Gastroesophageal sphincter (tissue), 4 donors: ENCODE measurements around the gene IDUA. TPM values are rescaled to one million over a fixed set of nuclear protein-coding genes. Genes with fewer than 3 reads are reported as not detected.
A peak's percentile ranks its signal among the peaks of the same experiment; 100 is the strongest.

Experiments
- ATAC-seq: fragments of 150-250 bp; one replicate; pipeline ENCODE4 v1.9.1; 2016; ENCODE audit warnings: mild to moderate bottlenecking, moderate library complexity
- H3K27ac ChIP-seq, 4 donors: fragments of 200-600 bp; sonication (generic) in 3 of 4; 1 replicate in 3 of 4; 2 replicates in 1 of 4; pipeline ENCODE4 v1.5.1; 2016 to 2019
- H3K27me3 ChIP-seq: fragments of 200-600 bp; sonication (generic); one replicate; pipeline ENCODE4 v1.5.1; 2019
- H3K36me3 ChIP-seq, 2 donors: fragments of 200-600 bp; sonication (generic); one replicate each; pipeline ENCODE4 v1.5.1; 2019; ENCODE audit warnings: control low read depth in 1 of 2
- H3K4me1 ChIP-seq, 3 donors: fragments of 200-600 bp; sonication (generic); 1 replicate in 2 of 3; 2 replicates in 1 of 3; pipeline ENCODE4 v1.5.1; 2016 to 2019; ENCODE audit warnings: control low read depth in 2 of 3
- H3K4me3 ChIP-seq, 2 donors: fragments of 200-600 bp; sonication (generic); one replicate each; pipeline ENCODE4 v1.5.1; 2019; ENCODE audit warnings: mild to moderate bottlenecking in 1 of 2, moderate library complexity in 1 of 2
- H3K9me3 ChIP-seq, 3 donors: fragments of 200-600 bp; sonication (generic); one replicate each; pipeline ENCODE4 v1.5.1; 2017 to 2019; ENCODE audit warnings: control low read depth in 2 of 3
- EP300 ChIP-seq: sonication (generic); formaldehyde crosslinking; IDR thresholded peaks from one replicate; pipeline ENCODE4 v1.6.1; 2017; ENCODE audit warnings: antibody characterized with exemption, mild to moderate bottlenecking
- POLR2A ChIP-seq, 2 donors: fragments of 450-650 bp; IDR thresholded peaks; one replicate each; pipeline ENCODE4 v1.6.1; 2017; ENCODE audit warnings: antibody characterized with exemption in 2 of 2, mild to moderate bottlenecking in 2 of 2, moderate library complexity in 1 of 2
- POLR2AphosphoS5 ChIP-seq: sonication (generic); formaldehyde crosslinking; IDR thresholded peaks from one replicate; pipeline ENCODE4 v1.6.1; 2017; ENCODE audit warnings: antibody characterized with exemption
- WGBS, 2 donors: methylation state at CpG; one replicate each; pipeline ENCODE4 v1.1.5; 2018; ENCODE audit warnings: low coverage in 1 of 2; 5-methylcytosine and 5-hydroxymethylcytosine counted together
- total RNA-seq, 4 donors: library from RNA; depleted of rRNA; stranded (reverse); fragments of >200 nt; gene quantifications; one replicate each; pipeline ENCODE4 v1.1.0, GENCODE V29; 2016
- TF ChIP-seq, protein P1 (sequence below), 4 experiments: fragments of 200-600 bp in 2 of 4; fragments of 450-650 bp in 2 of 4; sonication (generic) in 1 of 4; IDR thresholded peaks; one replicate each; pipeline ENCODE4 v1.5.1; 2017 to 2019; ENCODE audit warnings: antibody characterized with exemption in 4 of 4, mild to moderate bottlenecking in 2 of 4, moderate library complexity in 2 of 4

The IDUA gene
- total RNA-seq, 4 donors from 2014 or later: 4.6 to 15.1 (median 12.2) TPM

DNA sequence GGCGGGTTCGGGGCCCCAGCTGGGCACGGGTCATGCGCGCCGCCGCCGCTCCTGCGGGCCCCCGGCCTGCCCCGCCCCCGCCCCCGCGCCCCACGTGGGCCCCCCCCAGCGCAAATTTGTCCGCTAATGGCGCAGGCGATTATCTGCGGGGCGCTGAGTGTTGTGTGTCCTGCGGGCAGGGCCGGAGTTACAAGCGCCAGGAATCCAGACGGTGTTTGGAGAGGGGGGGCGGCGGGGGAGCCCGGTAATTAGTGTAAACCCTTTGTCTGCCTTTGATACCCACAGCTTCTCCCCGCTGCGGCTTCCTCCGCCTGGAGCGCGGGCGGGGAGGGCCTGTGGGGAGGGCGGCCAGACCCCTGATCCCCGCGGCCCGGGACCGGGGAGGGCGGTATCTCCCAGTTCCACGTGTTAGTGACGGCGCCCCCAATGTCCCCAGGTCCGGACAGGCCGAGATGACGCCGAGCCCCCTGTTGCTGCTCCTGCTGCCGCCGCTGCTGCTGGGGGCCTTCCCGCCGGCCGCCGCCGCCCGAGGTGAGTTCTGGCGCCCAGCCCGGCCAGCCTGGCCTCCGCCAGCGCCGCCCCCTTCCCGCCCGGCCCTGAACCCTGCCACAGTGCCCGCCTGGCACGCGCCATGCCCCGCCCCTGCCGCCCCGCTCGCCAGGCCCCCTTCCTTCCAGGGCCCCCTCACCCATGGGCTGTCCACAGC, 25.3 kb downstream of the IDUA start:
- no peak for TF ChIP-seq POLR2AphosphoS5
- TF ChIP-seq, protein P1, sequence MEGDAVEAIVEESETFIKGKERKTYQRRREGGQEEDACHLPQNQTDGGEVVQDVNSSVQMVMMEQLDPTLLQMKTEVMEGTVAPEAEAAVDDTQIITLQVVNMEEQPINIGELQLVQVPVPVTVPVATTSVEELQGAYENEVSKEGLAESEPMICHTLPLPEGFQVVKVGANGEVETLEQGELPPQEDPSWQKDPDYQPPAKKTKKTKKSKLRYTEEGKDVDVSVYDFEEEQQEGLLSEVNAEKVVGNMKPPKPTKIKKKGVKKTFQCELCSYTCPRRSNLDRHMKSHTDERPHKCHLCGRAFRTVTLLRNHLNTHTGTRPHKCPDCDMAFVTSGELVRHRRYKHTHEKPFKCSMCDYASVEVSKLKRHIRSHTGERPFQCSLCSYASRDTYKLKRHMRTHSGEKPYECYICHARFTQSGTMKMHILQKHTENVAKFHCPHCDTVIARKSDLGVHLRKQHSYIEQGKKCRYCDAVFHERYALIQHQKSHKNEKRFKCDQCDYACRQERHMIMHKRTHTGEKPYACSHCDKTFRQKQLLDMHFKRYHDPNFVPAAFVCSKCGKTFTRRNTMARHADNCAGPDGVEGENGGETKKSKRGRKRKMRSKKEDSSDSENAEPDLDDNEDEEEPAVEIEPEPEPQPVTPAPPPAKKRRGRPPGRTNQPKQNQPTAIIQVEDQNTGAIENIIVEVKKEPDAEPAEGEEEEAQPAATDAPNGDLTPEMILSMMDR (IDR thresholded peaks at IDR 0.05): no peak
- no peak for ATAC-seq
- Histone ChIP-seq H3K27me3 (peaks cover 14% of the 10 kb centered on the region), H3K36me3 (no peaks in the 10 kb centered on the region), H3K9me3 (no peaks in the 10 kb centered on the region), H3K4me3 (peak overlapping the region; percentile 52 to 75), H3K27ac (peak overlapping the region in 3 of 4 donors; percentile 14 to 54 (median 17)), H3K4me1 (peaks cover 0 to 61% (median 25%) of the 10 kb centered on the region in 3 donors)
- no CpG with 5 or more reads among the region's 69 CpGs for WGBS, 2 donors

GRCh38 chr4:1013225-1014073, 26.6 kb downstream of the IDUA start:
- Histone ChIP-seq H3K27ac (no peak overlapping the region), H3K9me3 (no peaks in the 10 kb centered on the region), H3K36me3 (no peaks in the 10 kb centered on the region), H3K4me3 (no peak overlapping the region), H3K4me1 (peaks cover 0 to 73% (median 25%) of the 10 kb centered on the region in 3 donors), H3K27me3 (peaks cover 4% of the 10 kb centered on the region)
- 69 to 98% methylated on average over 2 to 6 of the region's 43 CpGs for WGBS, 2 donors
- TF ChIP-seq, protein P1 (IDR thresholded peaks at IDR 0.05): no peak
- TF ChIP-seq POLR2A (IDR thresholded peaks at IDR 0.05) (no peak), EP300 (no peak), POLR2AphosphoS5 (no peak)
- ATAC-seq: no peak

- no peaks in the 10 kb centered on the region for H3K36me3 ChIP-seq
- TF ChIP-seq, protein P1 (IDR thresholded peaks at IDR 0.05): no peak
- TF ChIP-seq POLR2AphosphoS5 (no peak), POLR2A (IDR thresholded peaks at IDR 0.05) (no peak), EP300 (no peak)
- WGBS, 2 donors: 50 to 71% methylated on average over 1 of the region's 36 CpGs
- no peak overlapping the region for H3K4me3 ChIP-seq
- no peak for ATAC-seq
- no peaks in the 10 kb centered on the region for H3K27me3 ChIP-seq
- H3K27ac ChIP-seq: no peak overlapping the region
- H3K9me3 ChIP-seq: no peaks in the 10 kb centered on the region
- H3K4me1 ChIP-seq: peaks cover 0 to 68% (median 18%) of the 10 kb centered on the region in 3 donors
These were observed 27.7 kb downstream of the IDUA start for GRCh38 chr4:1014291-1015167.

- no peak for ATAC-seq
- Histone ChIP-seq H3K4me3 (no peak overlapping the region), H3K27ac (no peak overlapping the region), H3K36me3 (no peaks in the 10 kb centered on the region), H3K27me3 (no peaks in the 10 kb centered on the region), H3K4me1 (peaks cover 0 to 63% (median 15%) of the 10 kb centered on the region in 3 donors), H3K9me3 (no peaks in the 10 kb centered on the region)
- TF ChIP-seq EP300 (no peak), POLR2A (IDR thresholded peaks at IDR 0.05) (no peak), POLR2AphosphoS5 (no peak)
- TF ChIP-seq, protein P1 (IDR thresholded peaks at IDR 0.05): no peak
- WGBS, 2 donors: no CpG with 5 or more reads among the region's 8 CpGs
These were observed 28.3 kb downstream of the IDUA start for GRCh38 chr4:1015179-1015578.
